Lung microvascular endothelial cell (primary cell): ENCODE measurements around the gene OR2B2. TPM values are rescaled to one million over a fixed set of nuclear protein-coding genes. Genes with fewer than 3 reads are reported as not detected.

Source experiments
- DNase-seq, 2 donors: peaks; one replicate each; pipeline versions ENCODE4 v3.0.0 to v3.0.0-alpha.2; 2010; ENCODE audit warnings: low read depth in 2 of 2
- total RNA-seq: library from RNA; depleted of rRNA; stranded (reverse); fragments of >200 nt; gene quantifications from 2 replicates; pipeline ENCODE4 v1.2.1, GENCODE V29; 2014

Gene OR2B2
- total RNA-seq, 1 donor from 2014 or later = not detected

- peak in 1 of 2 donors; percentile 4 for DNase-seq
Observed at GRCh38 chr6:27867945-27868300, 44.3 kb downstream of the OR2B2 start.

- peak; percentile 76 to 80 for DNase-seq
Observed at GRCh38 chr6:27867051-27867944, 44.9 kb downstream of the OR2B2 start.

- peak; percentile 63 to 68 for DNase-seq
Observed at GRCh38 chr6:27866357-27867050, 45.7 kb downstream of the OR2B2 start.

GRCh38 chr6:27865850-27866356 lies 46.3 kb downstream of the OR2B2 start:
- DNase-seq = no peak

- DNase-seq = peak; percentile 97
Observed at GRCh38 chr6:27864906-27865849, 47.0 kb downstream of the OR2B2 start.

GRCh38 chr6:27863962-27864905 lies 48.0 kb downstream of the OR2B2 start:
- peak; percentile 12 to 23 for DNase-seq

GRCh38 chr6:27862396-27863066 lies 49.7 kb downstream of the OR2B2 start:
- no peak for DNase-seq

GRCh38 chr6:27861861-27862260 lies 50.3 kb downstream of the OR2B2 start:
- DNase-seq = no peak

- no peak for DNase-seq
Observed at GRCh38 chr6:27861276-27861840, 50.8 kb downstream of the OR2B2 start.

Other genes with a start within 250 kb of the OR2B2 start
- not detected in 2 replicates for gene OR2B6, start 44.8 kb upstream of the OR2B2 start, total RNA-seq
- 0.20 and 0.22 TPM in 2 replicates for gene ZNF165, start 168.2 kb upstream of the OR2B2 start, total RNA-seq
- gene ZSCAN16, start 212.2 kb upstream of the OR2B2 start, total RNA-seq = 12.0 and 14.9 TPM in 2 replicates
- 8.5 and 12.3 TPM in 2 replicates for gene ZKSCAN8, start 229.5 kb upstream of the OR2B2 start, total RNA-seq